Loucy (cell line): Measurements from ENCODE around the gene ARNT2.
"Not testable (repeated sequence)": the region's sequence is repeated elsewhere in the genome, so short reads cannot be mapped to it uniquely, and the experiment has no call there.

Source experiments
- H2AFZ ChIP-seq: fragments of 200-600 bp; sonication (generic); 2 replicates; pipeline ENCODE4 v1.6.0; 2016; ENCODE audit warnings: antibody characterized with exemption, mild to moderate bottlenecking, low read length, moderate library complexity
- H3F3A ChIP-seq: fragments of 200-600 bp; 2 replicates; pipeline ENCODE4 v1.6.0; 2016; ENCODE audit warnings: antibody characterized with exemption, low read depth, mild to moderate bottlenecking
- H3K27me3 ChIP-seq: fragments of 200-600 bp; sonication (generic); 2 replicates; pipeline ENCODE4 v1.6.1; 2014; ENCODE audit warnings: low read length, mild to moderate bottlenecking; ENCODE audit not compliant: insufficient read depth, poor library complexity, severe bottlenecking
- H3K36me3 ChIP-seq: fragments of 200-600 bp; sonication (generic); 2 replicates; pipeline ENCODE4 v1.6.1; 2016; ENCODE audit warnings: low read length; ENCODE audit not compliant: insufficient read depth
- H3K4me1 ChIP-seq: fragments of 200-600 bp; sonication (generic); 2 replicates; pipeline ENCODE4 v1.5.1; 2014; ENCODE audit warnings: low read length, mild to moderate bottlenecking; ENCODE audit not compliant: insufficient read depth, poor library complexity, severe bottlenecking
- H3K4me2 ChIP-seq: fragments of 200-600 bp; sonication (generic); 2 replicates; pipeline ENCODE4 v1.6.0; 2014; ENCODE audit warnings: antibody characterized with exemption, low read length, low read depth, mild to moderate bottlenecking; ENCODE audit not compliant: poor library complexity, severe bottlenecking
- H3K4me3 ChIP-seq: fragments of 200-600 bp; sonication (generic); 2 replicates; pipeline ENCODE4 v1.5.1; 2014; ENCODE audit warnings: low read length, mild to moderate bottlenecking, mixed read lengths; ENCODE audit not compliant: poor library complexity, severe bottlenecking
- H3K79me2 ChIP-seq: fragments of 200-600 bp; sonication (generic); 2 replicates; pipeline ENCODE4 v1.6.1; 2014; ENCODE audit warnings: low read length; ENCODE audit not compliant: insufficient read depth
- H3K9ac ChIP-seq: fragments of 200-600 bp; sonication (generic); 2 replicates; pipeline ENCODE4 v1.6.0; 2014; ENCODE audit warnings: mild to moderate bottlenecking, low read depth, low read length, moderate library complexity; ENCODE audit not compliant: poor library complexity, severe bottlenecking
- H3K9me2 ChIP-seq: fragments of 200-600 bp; sonication (generic); replicated peaks from 2 replicates; pipeline ENCODE4 v1.6.1; 2016; ENCODE audit warnings: low read depth, low read length, mixed read lengths
- H3K9me3 ChIP-seq: fragments of 200-600 bp; sonication (generic); 2 replicates; pipeline ENCODE4 v1.6.1; 2014; ENCODE audit warnings: mild to moderate bottlenecking, antibody characterized with exemption, low read length, low read depth; ENCODE audit not compliant: insufficient read depth
- H4K20me1 ChIP-seq: fragments of 200-600 bp; sonication (generic); 2 replicates; pipeline ENCODE4 v1.6.0; 2014; ENCODE audit warnings: antibody characterized with exemption, low read length, mild to moderate bottlenecking; ENCODE audit not compliant: insufficient read depth, poor library complexity, severe bottlenecking
- CTCF ChIP-seq: fragments of 200-600 bp; sonication (generic); conservative IDR thresholded peaks from 2 replicates; pipeline ENCODE4 v1.5.1; 2014; ENCODE audit warnings: mild to moderate bottlenecking, antibody characterized with exemption, low read length
- EZH2phosphoT487 ChIP-seq: fragments of 200-600 bp; IDR thresholded peaks from 2 replicates; pipeline ENCODE4 v1.6.1; 2018; ENCODE audit warnings: antibody characterized with exemption, mild to moderate bottlenecking, moderate library complexity, borderline replicate concordance

Gene ARNT2

GRCh38 chr15:80643431-80643951 lies 239.3 kb downstream of the ARNT2 start:
- Histone ChIP-seq H3K4me3 (no peak overlapping the region), H3K4me1 (no peaks in the 10 kb centered on the region), H2AFZ (no peak overlapping the region), H4K20me1 (no peaks in the 10 kb centered on the region), H3K9me3 (no peaks in the 10 kb centered on the region; the same call in 1 of the 2 replicates), H3K9ac (no peak overlapping the region), H3F3A (no peaks in the 10 kb centered on the region), H3K4me2 (no peak overlapping the region), H3K9me2 (no peaks in the 10 kb centered on the region), H3K79me2 (no peaks in the 10 kb centered on the region), H3K36me3 (no peaks in the 10 kb centered on the region), H3K27me3 (no peaks in the 10 kb centered on the region)
- TF ChIP-seq EZH2phosphoT487 (no peak), CTCF (no peak)

GRCh38 chr15:80645494-80646065 lies 241.4 kb downstream of the ARNT2 start:
- Histone ChIP-seq H2AFZ (no peak overlapping the region), H3K27me3 (no peaks in the 10 kb centered on the region), H3K9me2 (no peaks in the 10 kb centered on the region), H3K4me3 (no peak overlapping the region), H3K79me2 (no peaks in the 10 kb centered on the region), H3K4me2 (no peak overlapping the region), H3K9ac (no peak overlapping the region), H3K9me3 (no peaks in the 10 kb centered on the region; the same call in 1 of the 2 replicates), H3K36me3 (no peaks in the 10 kb centered on the region), H4K20me1 (no peaks in the 10 kb centered on the region), H3F3A (no peaks in the 10 kb centered on the region), H3K4me1 (no peaks in the 10 kb centered on the region)
- TF ChIP-seq CTCF, result no peak

- not testable (repeated sequence) for H3K27me3 ChIP-seq, H3K4me1 ChIP-seq, H2AFZ ChIP-seq, H3K36me3 ChIP-seq, H3K4me3 ChIP-seq, H3F3A ChIP-seq, H3K9me3 ChIP-seq, H4K20me1 ChIP-seq, H3K79me2 ChIP-seq, H3K9me2 ChIP-seq, H3K4me2 ChIP-seq, H3K9ac ChIP-seq
Measured at GRCh38 chr15:80647424-80647823, 243.2 kb downstream of the ARNT2 start.
